Activated CD8-positive, alpha-beta memory T cell treated with anti-CD3 and anti-CD28 coated beads for 1 hour (primary cell): ENCODE measurements around the gene CHRND.
"Not testable (repeated sequence)": the region's sequence is repeated elsewhere in the genome, so short reads cannot be mapped to it uniquely, and the experiment has no call there.

Experiments
- DNase-seq, 2 donors: peaks; one replicate each; pipeline ENCODE4 v3.0.0-alpha.2; 2020; ENCODE audit warnings: low read depth in 1 of 2; ENCODE audit errors: extremely low read depth in 1 of 2

CHRND gene

GRCh38 chr2:232570481-232570880, 44.5 kb downstream of the CHRND start:
- not testable (repeated sequence) for DNase-seq

GRCh38 chr2:232571026-232571474, 45.1 kb downstream of the CHRND start:
- DNase-seq = no peak

GRCh38 chr2:232573042-232573441, 47.1 kb downstream of the CHRND start:
- DNase-seq = no peak

- no peak for DNase-seq
Measured at GRCh38 chr2:232573771-232574435, 47.9 kb downstream of the CHRND start.

GRCh38 chr2:232574674-232575403, 48.9 kb downstream of the CHRND start:
- DNase-seq = no peak

- no peak for DNase-seq
Measured at GRCh38 chr2:232575404-232575746, 49.4 kb downstream of the CHRND start.

- DNase-seq = no peak
Measured at GRCh38 chr2:232576995-232577394, 51.0 kb downstream of the CHRND start.

GRCh38 chr2:232577841-232578240, 51.9 kb downstream of the CHRND start:
- DNase-seq = no peak

- DNase-seq = no peak
Measured at GRCh38 chr2:232578626-232579025, 52.7 kb downstream of the CHRND start.

- DNase-seq = no peak
Measured at GRCh38 chr2:232580648-232580981, 54.7 kb downstream of the CHRND start.

- DNase-seq = no peak
Measured at GRCh38 chr2:232581725-232582124, 55.8 kb downstream of the CHRND start.

- DNase-seq = no peak
Measured at GRCh38 chr2:232584238-232584637, 58.3 kb downstream of the CHRND start.
